ENCODE measurements around the gene NSA2.

NSA2 gene

DNA sequence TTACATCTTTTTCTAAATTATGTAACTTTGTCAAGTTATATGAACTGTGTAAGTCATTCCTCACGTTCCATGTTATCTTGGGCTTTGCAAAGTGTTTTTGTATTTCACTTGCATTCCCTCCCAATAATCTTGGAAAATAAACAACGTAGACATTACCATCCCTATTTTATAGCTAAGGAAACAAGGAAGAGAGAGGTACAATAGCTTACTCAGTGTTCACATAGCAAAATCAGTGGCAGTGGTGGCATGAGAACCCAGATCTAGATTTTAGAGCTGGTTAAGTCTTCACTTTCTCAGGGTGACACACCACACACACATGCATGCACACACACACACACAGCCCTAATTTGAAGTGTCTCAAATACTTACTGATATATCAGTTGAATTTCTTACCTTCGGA is 34.1 kb downstream of the NSA2 start:
- TF ChIP-seq Cebpa-rat (IDR thresholded peaks at IDR 0.05) = no peak
- H3K4me3 ChIP-seq = no peak overlapping the region
- no peaks in the 10 kb centered on the region for H3K9me3 ChIP-seq
- H3K4me2 ChIP-seq = no peak overlapping the region
- H3K27ac ChIP-seq = no peak overlapping the region
- H4K20me1 ChIP-seq = no peaks in the 10 kb centered on the region
- no peaks in the 10 kb centered on the region for H3K27me3 ChIP-seq
- peaks cover 28% of the 10 kb centered on the region for H3K36me3 ChIP-seq
- no peaks in the 10 kb centered on the region for H3K4me1 ChIP-seq
- no peak overlapping the region for H3K9ac ChIP-seq

- Histone ChIP-seq H3K27ac (no peak overlapping the region), H3K36me3 (peaks cover 22% of the 10 kb centered on the region), H3K9me3 (no peaks in the 10 kb centered on the region), H3K4me1 (no peaks in the 10 kb centered on the region), H3K4me3 (no peak overlapping the region), H3K4me2 (no peak overlapping the region), H3K27me3 (no peaks in the 10 kb centered on the region), H4K20me1 (no peaks in the 10 kb centered on the region), H3K9ac (no peak overlapping the region)
- TF ChIP-seq Cebpa-rat (IDR thresholded peaks at IDR 0.05) = no peak
Observed at GRCh38 chr5:74801941-74802340, 34.9 kb downstream of the NSA2 start.

- Histone ChIP-seq H3K4me3 (no peak overlapping the region), H4K20me1 (no peaks in the 10 kb centered on the region), H3K9ac (no peak overlapping the region), H3K4me2 (no peak overlapping the region), H3K4me1 (no peaks in the 10 kb centered on the region), H3K9me3 (no peaks in the 10 kb centered on the region), H3K27ac (no peak overlapping the region), H3K27me3 (no peaks in the 10 kb centered on the region), H3K36me3 (peaks cover 17% of the 10 kb centered on the region; the same call in 1 of the 2 replicates)
- TF ChIP-seq Cebpa-rat (IDR thresholded peaks at IDR 0.05) = no peak
Observed at GRCh38 chr5:74810915-74811314, 43.9 kb downstream of the NSA2 start.

DNA sequence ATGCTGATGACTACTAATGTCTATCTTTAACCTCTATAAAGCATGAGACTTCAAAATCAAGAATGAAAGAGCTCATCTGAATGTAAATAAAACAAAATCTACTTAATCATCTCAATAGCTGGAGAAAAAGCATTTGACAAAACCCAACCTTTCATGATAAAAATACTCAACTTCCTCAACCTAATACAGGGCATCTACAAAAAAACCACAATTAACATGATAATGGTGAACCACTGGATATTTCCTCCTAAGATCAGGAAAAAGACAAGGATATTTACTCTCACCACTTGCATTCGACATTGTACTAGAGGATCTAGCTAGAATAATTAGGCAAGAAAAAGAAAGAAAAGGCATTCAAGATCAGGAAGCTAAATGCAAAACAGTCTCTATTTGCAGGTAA is 49.8 kb downstream of the NSA2 start:
- Histone ChIP-seq H3K4me3 (no peak overlapping the region), H3K27ac (no peak overlapping the region), H4K20me1 (no peaks in the 10 kb centered on the region), H3K9me3 (no peaks in the 10 kb centered on the region), H3K27me3 (no peaks in the 10 kb centered on the region), H3K9ac (no peak overlapping the region), H3K36me3 (peaks cover 17% of the 10 kb centered on the region; the same call in 1 of the 2 replicates), H3K4me1 (peaks cover 18% of the 10 kb centered on the region), H3K4me2 (no peak overlapping the region)
- no peak for TF ChIP-seq Cebpa-rat (IDR thresholded peaks at IDR 0.05)

- Histone ChIP-seq H3K9ac (no peak overlapping the region), H3K4me1 (peaks cover 14% of the 10 kb centered on the region), H3K4me2 (no peak overlapping the region), H3K27ac (no peak overlapping the region), H3K9me3 (no peaks in the 10 kb centered on the region), H4K20me1 (no peaks in the 10 kb centered on the region), H3K4me3 (no peak overlapping the region), H3K27me3 (no peaks in the 10 kb centered on the region), H3K36me3 (no peaks in the 10 kb centered on the region)
- TF ChIP-seq Cebpa-rat (IDR thresholded peaks at IDR 0.05) = no peak
Observed at GRCh38 chr5:74822288-74822687, 55.2 kb downstream of the NSA2 start.

DNA sequence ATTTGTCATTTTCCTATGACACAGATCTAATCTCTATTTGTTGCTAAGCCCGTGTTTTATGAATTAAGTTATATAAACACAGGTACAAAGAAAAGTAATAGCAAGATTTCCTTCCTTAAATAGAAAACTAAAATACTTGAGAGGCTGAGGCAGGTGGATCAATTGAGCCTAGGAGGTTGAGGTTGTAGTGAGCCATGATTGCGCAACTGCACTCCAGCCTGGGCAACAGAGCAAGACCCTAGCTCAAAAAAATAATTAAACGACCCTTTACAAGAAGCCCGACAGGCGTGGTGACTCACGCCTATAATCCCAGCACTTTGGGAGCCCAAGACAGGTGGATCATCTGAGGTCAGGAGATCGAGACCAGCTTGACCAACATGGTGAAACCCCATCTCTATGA is 62.4 kb downstream of the NSA2 start:
- Histone ChIP-seq H3K4me1 (no peaks in the 10 kb centered on the region), H3K9me3 (no peaks in the 10 kb centered on the region), H3K36me3 (peaks cover 10% of the 10 kb centered on the region; the same call in 1 of the 2 replicates), H3K27me3 (no peaks in the 10 kb centered on the region), H3K4me2 (no peak overlapping the region), H3K4me3 (no peak overlapping the region), H4K20me1 (no peaks in the 10 kb centered on the region), H3K9ac (no peak overlapping the region), H3K27ac (no peak overlapping the region)
- peak; percentile 95 for TF ChIP-seq Cebpa-rat (IDR thresholded peaks at IDR 0.05)
